Endodermal cell (in vitro differentiated cells): ENCODE data around the gene LSM4. TPM values are rescaled to one million over a fixed set of nuclear protein-coding genes. Genes with fewer than 3 reads are reported as not detected.

Source experiments
- DNase-seq: peaks from one replicate; pipeline ENCODE4 v3.0.0-alpha.2; 2017
- H3K27ac ChIP-seq: 2 replicates; pipeline ENCODE4 v1.5.1; 2013; ENCODE audit warnings: mild to moderate bottlenecking, low read depth, low read length, moderate library complexity
- H3K27me3 ChIP-seq: 2 replicates; pipeline ENCODE4 v1.6.1; 2013; ENCODE audit warnings: mild to moderate bottlenecking, low read length, moderate library complexity; ENCODE audit not compliant: insufficient read depth, control insufficient read depth, poor library complexity, severe bottlenecking
- H3K36me3 ChIP-seq: 2 replicates; pipeline ENCODE4 v1.7.0; 2013; ENCODE audit warnings: mild to moderate bottlenecking, low read length, moderate library complexity; ENCODE audit not compliant: control insufficient read depth, insufficient read depth
- H3K4me1 ChIP-seq: one replicate; pipeline ENCODE4 v1.7.0; 2013; ENCODE audit warnings: low read length; ENCODE audit not compliant: control insufficient read depth, insufficient read depth
- H3K4me3 ChIP-seq: 2 replicates; pipeline ENCODE4 v1.5.1; 2013; ENCODE audit warnings: mild to moderate bottlenecking, low read length, moderate library complexity
- H3K9ac ChIP-seq: 2 replicates; pipeline ENCODE4 v1.6.1; 2013; ENCODE audit warnings: mild to moderate bottlenecking, low read length, moderate library complexity; ENCODE audit not compliant: poor library complexity, severe bottlenecking; ENCODE audit errors: extremely low read depth
- H3K9me3 ChIP-seq: 2 replicates; pipeline ENCODE4 v1.6.1; 2013; ENCODE audit warnings: mild to moderate bottlenecking, low read length, moderate library complexity; ENCODE audit not compliant: control insufficient read depth
- H3K27ac Mint-ChIP-seq: 2 replicates; pipeline ENCODE4 v1.8.0; 2020; ENCODE audit warnings: mixed read lengths
- H3K27me3 Mint-ChIP-seq: 2 replicates; pipeline ENCODE4 v1.8.0; 2021; ENCODE audit warnings: mild to moderate bottlenecking, mixed read lengths; ENCODE audit not compliant: insufficient read depth
- H3K36me3 Mint-ChIP-seq: 2 replicates; pipeline ENCODE4 v1.8.0; 2020; ENCODE audit warnings: low read depth, mixed read lengths
- H3K4me1 Mint-ChIP-seq: 2 replicates; pipeline ENCODE4 v1.8.0; 2020; ENCODE audit warnings: mixed read lengths
- H3K4me3 Mint-ChIP-seq: 2 replicates; pipeline ENCODE4 v1.8.0; 2020; ENCODE audit warnings: mild to moderate bottlenecking, moderate library complexity, mixed read lengths
- H3K9me3 Mint-ChIP-seq: 2 replicates; pipeline ENCODE4 v1.8.0; 2020; ENCODE audit warnings: mild to moderate bottlenecking, mixed read lengths
- WGBS, 2 experiments: methylation state at CpG; one replicate each; pipeline versions ENCODE4 v1.1.5 to v1.1.7; 2013; ENCODE audit warnings: missing lambda C conversion rate in 2 of 2, mixed read lengths in 1 of 2; ENCODE audit not compliant: insufficient coverage in 1 of 2, insufficient read length in 1 of 2; 5-methylcytosine and 5-hydroxymethylcytosine counted together
- total RNA-seq, 2 donors: library from RNA; stranded (reverse); fragmentation: NEBNext Ultra II Directional in 1 of 2; extraction: Animal tissue kit (Norgen Biotek cat#: 25700) in 1 of 2; gene quantifications; 2 replicates in 1 of 2; 3 replicates in 1 of 2; pipeline ENCODE4 v1.2.1, GENCODE V29; 2021
- TF ChIP-seq, protein P1 (sequence below): fragments of 200-600 bp; sonication (generic); conservative IDR thresholded peaks from 2 replicates; pipeline ENCODE4 v1.5.0; 2021; ENCODE audit warnings: antibody characterized with exemption, mild to moderate bottlenecking

Gene LSM4
- total RNA-seq, 2 donors from 2014 or later = 252 to 276 TPM

DNA sequence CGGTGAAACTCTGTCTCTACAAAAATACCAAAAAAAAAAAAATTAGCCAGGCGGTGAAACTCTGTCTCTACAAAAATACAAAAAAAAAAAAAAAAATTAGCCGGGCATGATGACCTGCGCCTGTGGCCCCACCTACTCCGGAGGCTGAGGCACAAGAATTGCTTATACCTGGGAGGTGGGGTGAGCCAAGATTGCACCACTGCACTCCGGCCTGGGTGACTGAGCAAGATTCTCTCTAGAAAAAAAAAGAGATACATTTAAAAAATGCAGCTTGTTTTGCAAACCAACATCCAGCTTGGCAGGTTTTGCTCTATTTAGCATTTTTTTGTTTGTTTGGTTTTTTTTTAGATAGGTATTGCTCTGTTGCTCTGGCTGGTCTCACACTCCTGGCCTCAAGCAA lies 10.8 kb upstream of the LSM4 start:
- TF ChIP-seq, protein P1, sequence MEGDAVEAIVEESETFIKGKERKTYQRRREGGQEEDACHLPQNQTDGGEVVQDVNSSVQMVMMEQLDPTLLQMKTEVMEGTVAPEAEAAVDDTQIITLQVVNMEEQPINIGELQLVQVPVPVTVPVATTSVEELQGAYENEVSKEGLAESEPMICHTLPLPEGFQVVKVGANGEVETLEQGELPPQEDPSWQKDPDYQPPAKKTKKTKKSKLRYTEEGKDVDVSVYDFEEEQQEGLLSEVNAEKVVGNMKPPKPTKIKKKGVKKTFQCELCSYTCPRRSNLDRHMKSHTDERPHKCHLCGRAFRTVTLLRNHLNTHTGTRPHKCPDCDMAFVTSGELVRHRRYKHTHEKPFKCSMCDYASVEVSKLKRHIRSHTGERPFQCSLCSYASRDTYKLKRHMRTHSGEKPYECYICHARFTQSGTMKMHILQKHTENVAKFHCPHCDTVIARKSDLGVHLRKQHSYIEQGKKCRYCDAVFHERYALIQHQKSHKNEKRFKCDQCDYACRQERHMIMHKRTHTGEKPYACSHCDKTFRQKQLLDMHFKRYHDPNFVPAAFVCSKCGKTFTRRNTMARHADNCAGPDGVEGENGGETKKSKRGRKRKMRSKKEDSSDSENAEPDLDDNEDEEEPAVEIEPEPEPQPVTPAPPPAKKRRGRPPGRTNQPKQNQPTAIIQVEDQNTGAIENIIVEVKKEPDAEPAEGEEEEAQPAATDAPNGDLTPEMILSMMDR = no peak
- Mint-ChIP-seq H3K36me3 (no peaks in the 10 kb centered on the region), H3K4me1 (peaks cover 13% of the 10 kb centered on the region), H3K27ac (no peak overlapping the region), H3K9me3 (no peaks in the 10 kb centered on the region), H3K4me3 (no peak overlapping the region), H3K27me3 (no peaks in the 10 kb centered on the region)
- Histone ChIP-seq H3K9me3 (no peaks in the 10 kb centered on the region), H3K4me1 (no peaks in the 10 kb centered on the region), H3K27ac (no peak overlapping the region), H3K27me3 (no peaks in the 10 kb centered on the region), H3K4me3 (no peak overlapping the region), H3K9ac (no peak overlapping the region), H3K36me3 (no peaks in the 10 kb centered on the region)
- WGBS, 2 experiments = 89 to 100% methylated on average over 1 to 6 of the region's 6 CpGs
- DNase-seq = no peak

DNA sequence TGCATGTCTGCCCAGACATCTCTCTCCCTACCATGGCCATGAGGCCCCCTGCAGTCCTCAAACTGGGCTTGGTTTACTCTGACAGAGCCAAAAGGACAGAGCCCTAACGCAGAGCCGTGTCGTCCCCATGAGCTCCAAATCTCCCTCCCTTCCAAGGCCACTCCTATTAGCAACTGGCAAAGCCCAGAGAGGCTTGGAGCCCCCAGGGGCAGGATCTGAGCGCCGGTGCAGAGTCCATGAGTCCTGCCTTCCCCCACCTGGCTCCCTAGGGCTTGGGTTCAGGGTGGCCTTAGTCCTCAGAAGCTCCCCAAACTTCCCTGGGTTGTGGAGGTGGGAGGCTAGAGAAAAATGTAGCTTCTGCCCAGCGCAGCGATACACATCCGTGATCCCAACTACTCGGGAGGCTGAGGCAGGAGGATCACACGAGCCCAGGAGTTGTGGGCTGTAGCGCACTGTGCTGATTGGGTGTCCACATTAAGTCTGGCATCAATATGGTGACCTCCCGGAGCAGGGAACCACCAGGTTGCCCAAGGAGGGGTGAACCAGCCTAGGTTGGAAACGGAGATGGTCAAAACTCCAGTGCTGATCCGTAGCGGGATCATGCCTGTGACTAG lies 10.1 kb upstream of the LSM4 start:
- Histone ChIP-seq H3K36me3 (no peaks in the 10 kb centered on the region), H3K4me3 (no peak overlapping the region), H3K27me3 (no peaks in the 10 kb centered on the region), H3K9ac (no peak overlapping the region), H3K9me3 (no peaks in the 10 kb centered on the region), H3K27ac (no peak overlapping the region), H3K4me1 (no peaks in the 10 kb centered on the region)
- Mint-ChIP-seq H3K4me3 (no peak overlapping the region), H3K36me3 (no peaks in the 10 kb centered on the region), H3K4me1 (peaks cover 16% of the 10 kb centered on the region), H3K27me3 (no peaks in the 10 kb centered on the region), H3K27ac (no peak overlapping the region), H3K9me3 (no peaks in the 10 kb centered on the region)
- no peak for DNase-seq
- whole genome bisulfite sequencing, 2 experiments = 88 to 99% methylated on average over 10 to 15 of the region's 15 CpGs
- TF ChIP-seq, protein P1 = no peak

DNA sequence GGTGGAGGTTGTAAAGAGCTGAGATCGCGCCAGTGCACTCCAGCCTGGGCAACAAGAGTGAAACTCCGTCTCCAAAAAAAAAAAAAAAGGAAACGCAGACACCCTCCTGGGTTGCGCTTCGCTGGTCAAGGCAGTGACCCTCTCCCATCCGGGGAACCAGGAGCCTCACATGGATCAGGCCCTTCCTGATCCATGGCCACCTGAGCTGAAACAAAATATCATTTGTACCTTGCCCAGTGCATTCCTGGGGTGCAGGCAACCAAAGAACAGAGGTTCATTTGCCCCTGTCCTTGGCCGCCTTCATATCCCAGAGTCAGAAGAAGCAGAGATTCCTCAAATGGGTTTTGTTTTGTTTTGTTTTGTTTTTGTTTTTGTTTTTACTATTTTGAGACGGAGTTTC lies 8.0 kb upstream of the LSM4 start:
- Histone ChIP-seq H3K4me3 (no peak overlapping the region), H3K4me1 (no peaks in the 10 kb centered on the region), H3K27ac (no peak overlapping the region), H3K27me3 (no peaks in the 10 kb centered on the region), H3K9ac (no peak overlapping the region), H3K9me3 (no peaks in the 10 kb centered on the region), H3K36me3 (no peaks in the 10 kb centered on the region)
- Mint-ChIP-seq H3K4me3 (no peak overlapping the region), H3K9me3 (no peaks in the 10 kb centered on the region), H3K4me1 (peaks cover 12% of the 10 kb centered on the region), H3K27me3 (no peaks in the 10 kb centered on the region), H3K27ac (no peak overlapping the region), H3K36me3 (no peaks in the 10 kb centered on the region)
- TF ChIP-seq, protein P1 = no peak
- 85 to 90% methylated on average over 6 to 9 of the region's 9 CpGs for WGBS, 2 experiments
- DNase-seq = no peak
